Sciatic nerve (tissue), 2 donors: ENCODE results near the gene ARL10. TPM values are rescaled to one million over a fixed set of nuclear protein-coding genes. Genes with fewer than 3 reads are reported as not detected.

Experiments
- ATAC-seq: fragments of 200-7000 bp; cut with Tn5 transposase; one replicate; pipeline ENCODE4 v1.9.1; 2020; ENCODE audit warnings: mild to moderate bottlenecking, moderate library complexity
- DNase-seq: peaks from one replicate; pipeline ENCODE4 v3.0.0-alpha.2; 2020; ENCODE audit warnings: low spot score
- intact Hi-C: fragments of 100-400 bp; cut with DNase I; formaldehyde crosslinking; loops from one replicate; pipeline ENCODE4 v1.14.2; 2022
- microRNA-seq: library from miRNA; unstranded; fragments of <30 nt; microRNA quantifications from one replicate; pipeline ENCODE4 v1.2.0, GENCODE V29; 2020
- total RNA-seq: library from RNA; stranded (reverse); fragmentation: NEBNext Ultra II Directional; extraction: Animal tissue kit (Norgen Biotek cat#: 25700); gene quantifications from one replicate; pipeline ENCODE4 v1.2.1, GENCODE V29; 2021
- donor health status: DM: no; HTN: no; CAD: no.
- donor health status: DM: no; HTN: no; CAD: no.

The ARL10 gene
- total RNA-seq, 1 donor from 2014 or later: 29.2 TPM

- intact Hi-C loops: no loop called here
- no peak for ATAC-seq
- DNase-seq: no peak
These were observed 59.9 kb downstream of the ARL10 start for GRCh38 chr5:176425138-176425537.

GRCh38 chr5:176425791-176426190 is 60.5 kb downstream of the ARL10 start:
- intact Hi-C loops: no loop called here
- ATAC-seq (no peak), DNase-seq (no peak)

GRCh38 chr5:176426876-176427275 is 61.6 kb downstream of the ARL10 start:
- ATAC-seq: no peak
- DNase-seq: no peak
- intact Hi-C loops: no loop called here

GRCh38 chr5:176427971-176428370 is 62.7 kb downstream of the ARL10 start:
- DNase-seq: no peak
- no peak for ATAC-seq
- intact Hi-C loops: no loop called here

GRCh38 chr5:176429972-176430371 is 64.7 kb downstream of the ARL10 start:
- ATAC-seq (no peak), DNase-seq (no peak)
- intact Hi-C loops: no loop called here

Small RNA genes within 50 kb of the gene (microRNA-seq; reads per million reads assigned to microRNA genes)
- gene MIR1271: 28.6 reads per million, percentile 38 among the genes with 10 or more reads in this experiment

Other genes with a start within 250 kb of the ARL10 start
- gene SIMC1, start 127.1 kb upstream of the ARL10 start, total RNA-seq: 15.6 TPM
- gene KIAA1191, start 3.7 kb upstream of the ARL10 start, total RNA-seq: 87.8 TPM
- gene NOP16, start 23.1 kb downstream of the ARL10 start, total RNA-seq: 9.3 TPM
- 58.8 TPM for gene HIGD2A, start 23.3 kb downstream of the ARL10 start, total RNA-seq
- gene CLTB, start 51.1 kb downstream of the ARL10 start, total RNA-seq: 122 TPM
- gene FAF2, start 82.9 kb downstream of the ARL10 start, total RNA-seq: 35.6 TPM
- 44.7 TPM for gene RNF44, start 171.9 kb downstream of the ARL10 start, total RNA-seq
- 0.36 TPM for gene CDHR2, start 183.9 kb downstream of the ARL10 start, total RNA-seq
- gene GPRIN1, start 244.7 kb downstream of the ARL10 start, total RNA-seq: 0.53 TPM